Measurements from ENCODE around the gene TMEM52. TPM values are rescaled to one million over a fixed set of nuclear protein-coding genes. Genes with fewer than 3 reads are reported as not detected.

The TMEM52 gene
- total RNA-seq, 1 experiment from 2014 or later = 6.4 TPM

DNA sequence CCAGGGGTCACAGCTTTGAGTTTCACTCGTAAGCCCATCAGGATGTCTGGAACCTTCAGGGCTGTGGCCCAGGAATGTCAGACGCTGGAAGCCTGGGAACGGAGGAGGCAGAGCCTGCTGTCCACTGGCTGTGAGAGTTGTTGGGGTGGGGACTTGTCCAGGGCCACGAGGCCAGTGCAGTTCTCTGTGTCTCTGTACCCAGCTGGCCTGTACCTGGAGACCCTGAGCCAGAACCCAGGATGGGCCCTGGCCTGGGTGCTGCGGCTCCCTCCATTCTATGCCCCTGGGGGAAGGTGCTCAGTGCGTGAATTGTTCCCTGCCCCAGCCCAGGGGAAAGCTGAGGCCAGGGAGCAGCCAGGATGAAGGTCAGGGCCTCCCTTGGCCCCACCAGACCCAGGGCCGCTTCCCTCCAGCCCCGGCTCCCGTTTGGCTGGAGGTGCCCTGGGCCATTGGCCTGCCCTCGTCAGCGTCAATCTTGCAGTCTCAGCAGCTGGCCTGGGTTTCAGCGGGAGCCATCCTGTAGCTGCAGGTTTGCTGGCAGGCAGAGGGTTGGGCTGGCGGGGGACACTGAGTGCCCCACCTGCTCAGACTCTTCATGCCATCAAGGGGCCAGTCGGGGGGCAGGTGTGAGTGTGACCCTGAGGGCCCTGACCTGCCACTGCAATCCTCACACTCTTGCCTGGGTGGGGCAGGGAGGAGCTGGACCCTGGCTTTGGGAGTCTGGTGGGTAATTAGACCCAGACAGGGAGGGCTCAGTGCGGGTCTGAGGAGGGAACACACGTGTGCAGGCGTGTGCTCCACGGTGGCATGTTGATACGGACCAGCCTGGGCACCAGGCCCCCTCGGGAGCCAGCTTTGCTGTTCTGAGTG, 4.7 kb downstream of the TMEM52 start:
- Histone ChIP-seq H3K4me3 (ENCODE audit: low read depth, low read length) (no peak overlapping the region), H3K4me1 (peaks cover 9% of the 10 kb centered on the region; the same call in 1 of the 2 replicates), H3K27me3 (replicated peaks; ENCODE audit: control insufficient read depth, insufficient read depth, low read length) (no peaks in the 10 kb centered on the region), H3K36me3 (ENCODE audit: control insufficient read depth, insufficient read depth, low read length) (no peaks in the 10 kb centered on the region), H3K9me3 (no peaks in the 10 kb centered on the region)
- CTCF ChIA-PET = no interaction called here
- POLR2A ChIA-PET = no interaction called here
- Mint-ChIP-seq H3K27me3 (ENCODE audit: insufficient read depth, unreplicated experiment) (no peaks in the 10 kb centered on the region), H3K36me3 (ENCODE audit: insufficient read depth, unreplicated experiment) (peaks cover under 1% of the 10 kb centered on the region), H3K27ac (ENCODE audit: unreplicated experiment) (no peak overlapping the region), H3K4me1 (ENCODE audit: low read depth, unreplicated experiment) (peaks cover 8% of the 10 kb centered on the region), H3K4me3 (ENCODE audit: unreplicated experiment) (no peak overlapping the region), H3K9me3 (ENCODE audit: unreplicated experiment) (no peaks in the 10 kb centered on the region)
- no peak for DNase-seq
- TF ChIP-seq, protein P1, sequence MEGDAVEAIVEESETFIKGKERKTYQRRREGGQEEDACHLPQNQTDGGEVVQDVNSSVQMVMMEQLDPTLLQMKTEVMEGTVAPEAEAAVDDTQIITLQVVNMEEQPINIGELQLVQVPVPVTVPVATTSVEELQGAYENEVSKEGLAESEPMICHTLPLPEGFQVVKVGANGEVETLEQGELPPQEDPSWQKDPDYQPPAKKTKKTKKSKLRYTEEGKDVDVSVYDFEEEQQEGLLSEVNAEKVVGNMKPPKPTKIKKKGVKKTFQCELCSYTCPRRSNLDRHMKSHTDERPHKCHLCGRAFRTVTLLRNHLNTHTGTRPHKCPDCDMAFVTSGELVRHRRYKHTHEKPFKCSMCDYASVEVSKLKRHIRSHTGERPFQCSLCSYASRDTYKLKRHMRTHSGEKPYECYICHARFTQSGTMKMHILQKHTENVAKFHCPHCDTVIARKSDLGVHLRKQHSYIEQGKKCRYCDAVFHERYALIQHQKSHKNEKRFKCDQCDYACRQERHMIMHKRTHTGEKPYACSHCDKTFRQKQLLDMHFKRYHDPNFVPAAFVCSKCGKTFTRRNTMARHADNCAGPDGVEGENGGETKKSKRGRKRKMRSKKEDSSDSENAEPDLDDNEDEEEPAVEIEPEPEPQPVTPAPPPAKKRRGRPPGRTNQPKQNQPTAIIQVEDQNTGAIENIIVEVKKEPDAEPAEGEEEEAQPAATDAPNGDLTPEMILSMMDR (IDR thresholded peaks at IDR 0.05; ENCODE audit: insufficient read depth in 1 of 2, low read depth in 1 of 2, low read length in 1 of 2, severe bottlenecking in 1 of 2, unreplicated experiment in 1 of 2) = no peak
- intact Hi-C loops (cut with micrococcal nuclease; ENCODE audit: unreplicated experiment) = no loop called here
- BruUV-seq (replicated peaks) = no TSS peak

DNA sequence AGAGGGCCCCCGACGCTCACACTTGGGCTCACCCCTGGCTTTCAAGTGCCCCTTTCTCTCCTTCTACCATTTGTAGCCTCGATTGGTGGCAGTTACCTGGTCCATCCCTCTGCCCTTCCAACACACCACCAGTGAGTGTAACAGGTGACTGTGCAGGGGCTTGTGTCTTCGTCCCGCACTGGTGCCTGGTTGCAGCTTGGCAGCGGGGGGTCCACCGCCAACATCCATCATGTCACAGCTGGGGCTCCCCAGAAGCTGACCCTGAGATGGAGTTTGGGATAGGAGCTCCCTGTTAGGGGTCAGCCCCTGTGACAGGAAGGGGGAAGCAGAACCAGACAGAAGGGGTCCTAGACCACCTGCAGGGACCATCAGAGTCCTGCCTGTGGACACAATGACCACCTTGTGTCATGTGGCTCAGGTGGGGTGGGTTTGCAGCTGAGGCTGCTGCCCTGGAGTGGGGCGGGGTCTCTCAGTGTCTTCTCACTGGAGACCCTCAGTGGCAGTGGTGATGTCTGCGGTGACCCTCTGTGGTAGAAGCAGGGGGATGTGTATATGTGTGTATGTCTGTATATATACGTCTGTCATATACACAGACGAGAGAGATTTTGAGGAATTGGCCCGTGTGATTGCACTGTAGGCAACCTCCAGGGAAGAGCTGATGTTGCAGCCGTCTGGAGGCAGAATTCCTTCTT, 7.6 kb downstream of the TMEM52 start:
- H3K4me1 ChIP-seq = peaks cover 7% of the 10 kb centered on the region; the same call in 1 of the 2 replicates
- TF ChIP-seq, protein P1 (IDR thresholded peaks at IDR 0.05; ENCODE audit: insufficient read depth in 1 of 2, low read depth in 1 of 2, low read length in 1 of 2, severe bottlenecking in 1 of 2, unreplicated experiment in 1 of 2) = no peak
- no peak for DNase-seq
- Mint-ChIP-seq H3K4me3 (ENCODE audit: unreplicated experiment) (no peak overlapping the region), H3K4me1 (ENCODE audit: low read depth, unreplicated experiment) (peaks cover 9% of the 10 kb centered on the region), H3K27ac (ENCODE audit: unreplicated experiment) (no peak overlapping the region), H3K9me3 (ENCODE audit: unreplicated experiment) (no peaks in the 10 kb centered on the region), H3K36me3 (ENCODE audit: insufficient read depth, unreplicated experiment) (no peaks in the 10 kb centered on the region), H3K27me3 (ENCODE audit: insufficient read depth, unreplicated experiment) (no peaks in the 10 kb centered on the region)
- H3K4me3 ChIP-seq (ENCODE audit: low read depth, low read length) = no peak overlapping the region
- intact Hi-C loops (cut with micrococcal nuclease; ENCODE audit: unreplicated experiment) = no loop called here
- H3K9me3 ChIP-seq = no peaks in the 10 kb centered on the region
- BruUV-seq (replicated peaks) = no TSS peak
- no peaks in the 10 kb centered on the region for H3K27me3 ChIP-seq (replicated peaks; ENCODE audit: control insufficient read depth, insufficient read depth, low read length)
- ChIA-PET POLR2A (no interaction called here), CTCF (no interaction called here)
- H3K36me3 ChIP-seq (ENCODE audit: control insufficient read depth, insufficient read depth, low read length) = no peaks in the 10 kb centered on the region

DNA sequence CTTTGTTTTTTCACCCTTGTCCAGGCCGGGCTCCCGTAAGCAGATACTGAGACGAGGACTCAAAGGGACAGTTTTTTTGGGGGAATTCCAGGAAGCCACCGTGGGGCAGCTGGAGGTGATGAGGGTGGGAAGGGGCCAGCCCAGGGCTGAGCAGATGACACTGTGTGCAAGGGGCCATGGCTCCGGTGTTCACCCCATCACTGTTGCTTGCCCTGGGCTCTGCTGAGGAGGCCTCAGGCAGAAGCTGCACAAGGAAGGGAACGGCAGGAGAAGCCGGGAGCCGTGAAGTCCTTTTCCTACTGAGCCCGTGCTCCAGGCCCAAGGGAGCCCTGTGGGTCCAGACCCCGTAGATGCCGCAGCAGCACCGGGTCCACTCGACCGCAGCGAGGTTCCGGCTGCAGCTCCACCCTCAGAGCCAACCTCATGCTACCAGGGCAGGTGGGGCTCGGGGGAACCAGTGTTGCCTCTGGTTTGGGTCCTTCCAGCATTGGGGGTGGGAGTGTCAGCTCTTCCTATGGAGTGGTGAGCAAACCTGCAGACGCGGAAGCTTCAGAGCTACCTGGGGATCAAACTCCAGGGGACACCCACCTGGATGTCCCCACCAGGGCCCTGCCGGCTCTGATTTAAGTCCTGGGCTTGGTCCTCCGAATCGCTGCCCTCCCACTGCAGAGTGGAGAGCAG, 8.3 kb downstream of the TMEM52 start:
- Histone ChIP-seq H3K9me3 (no peaks in the 10 kb centered on the region), H3K4me1 (peaks cover 7% of the 10 kb centered on the region; the same call in 1 of the 2 replicates), H3K36me3 (ENCODE audit: control insufficient read depth, insufficient read depth, low read length) (no peaks in the 10 kb centered on the region), H3K27me3 (replicated peaks; ENCODE audit: control insufficient read depth, insufficient read depth, low read length) (no peaks in the 10 kb centered on the region), H3K4me3 (ENCODE audit: low read depth, low read length) (no peak overlapping the region)
- no peaks in the 10 kb centered on the region for H3K36me3 Mint-ChIP-seq (ENCODE audit: insufficient read depth, unreplicated experiment)
- peaks cover 14% of the 10 kb centered on the region for H3K4me1 Mint-ChIP-seq (ENCODE audit: low read depth, unreplicated experiment)
- no peaks in the 10 kb centered on the region for H3K27me3 Mint-ChIP-seq (ENCODE audit: insufficient read depth, unreplicated experiment)
- H3K4me3 Mint-ChIP-seq (ENCODE audit: unreplicated experiment) = peak overlapping the region; percentile 64
- CTCF ChIA-PET = no interaction called here
- H3K9me3 Mint-ChIP-seq (ENCODE audit: unreplicated experiment) = no peaks in the 10 kb centered on the region
- DNase-seq = no peak
- TF ChIP-seq, protein P1 (IDR thresholded peaks at IDR 0.05; ENCODE audit: insufficient read depth in 1 of 2, low read depth in 1 of 2, low read length in 1 of 2, severe bottlenecking in 1 of 2, unreplicated experiment in 1 of 2) = no peak
- POLR2A ChIA-PET = no interaction called here
- intact Hi-C loops (cut with micrococcal nuclease; ENCODE audit: unreplicated experiment) = no loop called here
- peak overlapping the region; percentile 36 for H3K27ac Mint-ChIP-seq (ENCODE audit: unreplicated experiment)
- BruUV-seq (replicated peaks) = no TSS peak

Data from Caco-2 (cell line).